Mammary epithelial cell (primary cell): ENCODE results near the gene BIRC2.

ENCODE experiments used
- EZH2 ChIP-seq: IDR thresholded peaks from 2 replicates; pipeline ENCODE4 v1.6.1; 2012; ENCODE audit warnings: low read length, inconsistent platforms, borderline replicate concordance
- TF ChIP-seq, protein P1 (sequence below), 2 donors: IDR thresholded peaks in 1 of 2; conservative IDR thresholded peaks in 1 of 2; 2 replicates each; pipeline ENCODE4 v1.5.1; 2011 to 2012; ENCODE audit warnings: inconsistent platforms in 2 of 2, low read length in 2 of 2, mild to moderate bottlenecking in 2 of 2, control low read depth in 1 of 2, low read depth in 1 of 2; ENCODE audit not compliant: insufficient read depth in 1 of 2; ENCODE audit errors: extremely low read depth in 1 of 2

DNA sequence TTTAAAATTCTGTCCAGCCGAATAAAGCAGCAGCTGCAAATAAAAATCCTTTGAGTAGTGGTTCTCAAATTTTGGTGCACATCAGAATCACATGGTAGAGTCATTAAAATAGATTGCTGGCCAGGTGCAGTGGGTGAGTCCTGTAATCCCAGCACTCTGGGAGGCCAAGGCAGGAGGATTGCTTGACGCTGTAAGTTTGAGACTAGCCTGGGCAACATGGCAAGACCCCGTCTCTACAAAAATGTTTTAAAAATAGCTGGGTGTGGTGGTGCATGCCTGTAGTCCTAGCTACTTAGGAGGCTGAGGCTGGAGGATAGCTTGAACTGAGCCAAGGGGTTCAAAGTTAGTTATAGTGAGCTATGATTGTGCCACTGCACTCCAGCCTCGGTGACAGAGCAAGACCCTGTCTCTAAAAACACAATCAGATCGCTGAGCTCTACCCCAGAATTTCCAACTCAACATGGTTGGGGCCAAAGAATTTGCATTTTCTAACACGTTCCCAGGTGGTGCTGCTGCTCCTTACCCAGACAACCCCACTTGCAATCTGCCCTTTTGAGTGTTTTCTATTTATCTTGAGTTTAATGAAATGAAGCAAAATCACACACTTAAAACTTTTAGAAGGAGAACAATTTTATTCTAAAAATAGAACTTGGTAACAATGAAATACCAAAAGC, 48.8 kb downstream of the BIRC2 start:
- TF ChIP-seq, protein P1, sequence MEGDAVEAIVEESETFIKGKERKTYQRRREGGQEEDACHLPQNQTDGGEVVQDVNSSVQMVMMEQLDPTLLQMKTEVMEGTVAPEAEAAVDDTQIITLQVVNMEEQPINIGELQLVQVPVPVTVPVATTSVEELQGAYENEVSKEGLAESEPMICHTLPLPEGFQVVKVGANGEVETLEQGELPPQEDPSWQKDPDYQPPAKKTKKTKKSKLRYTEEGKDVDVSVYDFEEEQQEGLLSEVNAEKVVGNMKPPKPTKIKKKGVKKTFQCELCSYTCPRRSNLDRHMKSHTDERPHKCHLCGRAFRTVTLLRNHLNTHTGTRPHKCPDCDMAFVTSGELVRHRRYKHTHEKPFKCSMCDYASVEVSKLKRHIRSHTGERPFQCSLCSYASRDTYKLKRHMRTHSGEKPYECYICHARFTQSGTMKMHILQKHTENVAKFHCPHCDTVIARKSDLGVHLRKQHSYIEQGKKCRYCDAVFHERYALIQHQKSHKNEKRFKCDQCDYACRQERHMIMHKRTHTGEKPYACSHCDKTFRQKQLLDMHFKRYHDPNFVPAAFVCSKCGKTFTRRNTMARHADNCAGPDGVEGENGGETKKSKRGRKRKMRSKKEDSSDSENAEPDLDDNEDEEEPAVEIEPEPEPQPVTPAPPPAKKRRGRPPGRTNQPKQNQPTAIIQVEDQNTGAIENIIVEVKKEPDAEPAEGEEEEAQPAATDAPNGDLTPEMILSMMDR (conservative IDR thresholded peaks at IDR 0.05 in 1 of 2, IDR thresholded peaks at IDR 0.05 in 1 of 2; ENCODE audit: extremely low read depth in 1 of 2, insufficient read depth in 1 of 2, low read depth in 1 of 2, low read length in 2 of 2), result no peak
- no peak for TF ChIP-seq EZH2
